Heart right ventricle (tissue), 16 donors: ENCODE data around the gene FUS. TPM values are rescaled to one million over a fixed set of nuclear protein-coding genes. Genes with fewer than 3 reads are reported as not detected.

Source experiments
- ATAC-seq, 8 donors: fragments of 200-7000 bp; cut with Tn5 transposase; one replicate each; pipeline ENCODE4 v1.9.1; 2020; ENCODE audit warnings: mild to moderate bottlenecking in 8 of 8, moderate library complexity in 8 of 8, moderate number of reproducible peaks in 1 of 8
- DNase-seq, 2 donors: peaks; one replicate each; pipeline ENCODE4 v3.0.0-alpha.2; 2020
- H3K27ac ChIP-seq, 10 donors: fragments of 200-600 bp; sonication (generic) in 2 of 10; one replicate each; pipeline versions ENCODE4 v1.5.0 to v1.8.0; 2020 to 2022; ENCODE audit warnings: mild to moderate bottlenecking in 3 of 10
- H3K27me3 ChIP-seq, 7 donors: fragments of 200-600 bp; one replicate each; pipeline ENCODE4 v1.8.0; 2021 to 2022; ENCODE audit warnings: mild to moderate bottlenecking in 2 of 7
- H3K36me3 ChIP-seq, 9 donors: fragments of 200-600 bp; sonication (generic) in 1 of 9; one replicate each; pipeline versions ENCODE4 v1.5.0 to v1.8.0; 2020 to 2022; ENCODE audit warnings: mild to moderate bottlenecking in 2 of 9
- H3K4me1 ChIP-seq, 9 donors: fragments of 200-600 bp; sonication (generic) in 1 of 9; one replicate each; pipeline versions ENCODE4 v1.5.0 to v1.8.0; 2020 to 2022; ENCODE audit warnings: mild to moderate bottlenecking in 4 of 9
- H3K4me3 ChIP-seq, 10 donors: fragments of 200-600 bp; sonication (generic) in 2 of 10; one replicate each; pipeline versions ENCODE4 v1.5.0 to v1.8.0; 2020 to 2022; ENCODE audit warnings: mild to moderate bottlenecking in 7 of 10, moderate library complexity in 2 of 10
- H3K9me3 ChIP-seq, 11 donors: fragments of 200-600 bp in 10 of 11; sonication (generic) in 2 of 11; one replicate each; pipeline versions ENCODE4 v1.5.0 to v1.8.0; 2013 to 2022; ENCODE audit warnings: mild to moderate bottlenecking in 2 of 11, control low read depth in 1 of 11, moderate library complexity in 1 of 11
- CTCF ChIP-seq, 9 donors: fragments of 200-600 bp; sonication (generic) in 2 of 9; IDR thresholded peaks; one replicate each; pipeline versions ENCODE4 v1.5.0 to v1.8.0; 2021 to 2022; ENCODE audit warnings: antibody characterized with exemption in 9 of 9, mild to moderate bottlenecking in 5 of 9, moderate library complexity in 1 of 9
- WGBS, 2 donors: extraction: QIAGEN DNeasy Blood & Tissue Kit; methylation state at CpG; one replicate each; pipeline ENCODE4 v1.1.7; 2013; ENCODE audit warnings: inconsistent platforms in 1 of 2; 5-methylcytosine and 5-hydroxymethylcytosine counted together
- intact Hi-C, 10 donors: fragments of 100-400 bp; cut with DNase I; formaldehyde crosslinking; loops; one replicate each; pipeline versions ENCODE4 v1.11.1 to v1.14.2; 2022
- polyA plus RNA-seq, 2 donors: library from polyadenylated mRNA; stranded (reverse); fragments of 200-250 nt; gene quantifications; one replicate each; pipeline ENCODE4 v1.2.3, GENCODE V29; 2013
- total RNA-seq, 10 donors: library from RNA; stranded (reverse); fragmentation: NEBNext Ultra II Directional in 3 of 10; extraction: Animal tissue kit (Norgen Biotek cat#: 25700) in 3 of 10; gene quantifications; one replicate each; pipeline versions ENCODE4 v1.2.1 to v1.2.4, GENCODE V29; 2021 to 2023
- donor health status: Arrhythmogenic right ventricular cardiomyopathy.
- donor health status: ischemic (EF 13 %, LVEDD 7.1; RV severe dilation, severe dysfunction).
- donor health status: healthy with polysubstance abuse.
- donor health status: DM: no; HTN: yes; CAD: no.
- donor health status: DM: no; HTN: no; CAD: no.
- donor health status: ischemic (EF 25% LVEDD 6.9; RV normal size, moderate dysfunction).
- donor health status: ischemic (EF 25% LVEDD 5.7; RV mildly dilated, moderate dysfunction).
- donor health status: healthy.
- donor health status: DM: yes; HTN: yes; CAD: no.
- donor health status: Ischemic cardiomyopathy.
- donor health status: ischemic (EF 35%, LVEDD 5.7; RV mildly dilated, moderate dysfunction).
- donor health status: nonischemic (EF 11% LVEDD 7.7; RV severe dilation, severe dysfunction).
- donor health status: DM: yes; HTN: yes; CAD: no.
- donor health status: PGD.
- donor health status: ischemic (EF 29% LVEDD 5.4; RV normal size, mild dysfunction).
- donor health status: nonischemic (EF 23%, LVEDD 6.1; RV moderate dilation, normal function).

The FUS gene
- total and polyA plus RNA-seq, 12 donors: 116 to 240 (median 140) TPM

- ATAC-seq (no peak), DNase-seq (no peak)
- H3K36me3 ChIP-seq: no peaks in the 10 kb centered on the region
- peaks cover 0 to 30% (median 21%) of the 10 kb centered on the region in 7 donors for H3K27me3 ChIP-seq
- H3K9me3 ChIP-seq: no peaks in the 10 kb centered on the region
- no peak overlapping the region for H3K27ac ChIP-seq
- H3K4me3 ChIP-seq: no peak overlapping the region
- WGBS, 2 donors: 91 to 98% methylated on average over 5 of the region's 5 CpGs
- no peak for TF ChIP-seq CTCF (IDR thresholded peaks at IDR 0.05)
- no peaks in the 10 kb centered on the region for H3K4me1 ChIP-seq
- intact Hi-C loops: no loop called here
These were observed 43.1 kb downstream of the FUS start for GRCh38 chr16:31223044-31223443.

GRCh38 chr16:31224092-31224955 is 44.4 kb downstream of the FUS start:
- Histone ChIP-seq H3K36me3 (no peaks in the 10 kb centered on the region), H3K4me3 (no peak overlapping the region), H3K9me3 (no peaks in the 10 kb centered on the region), H3K27ac (no peak overlapping the region), H3K4me1 (peaks cover 0 to 11% (median 6%) of the 10 kb centered on the region in 9 donors), H3K27me3 (peaks cover 0 to 17% (median 8%) of the 10 kb centered on the region in 7 donors)
- no peak for DNase-seq
- intact Hi-C loops: no loop called here
- 70 to 81% methylated on average over 59 to 80 of the region's 80 CpGs for WGBS, 2 donors
- no peak for ATAC-seq
- TF ChIP-seq CTCF (IDR thresholded peaks at IDR 0.05): no peak

GRCh38 chr16:31225193-31225592 is 45.3 kb downstream of the FUS start:
- Histone ChIP-seq H3K27me3 (peaks cover 0 to 9% (median 0%) of the 10 kb centered on the region in 7 donors), H3K4me1 (peaks cover 0 to 17% (median 11%) of the 10 kb centered on the region in 9 donors), H3K4me3 (no peak overlapping the region), H3K9me3 (no peaks in the 10 kb centered on the region), H3K36me3 (no peaks in the 10 kb centered on the region), H3K27ac (no peak overlapping the region)
- 91 to 97% methylated on average over 3 of the region's 3 CpGs for WGBS, 2 donors
- intact Hi-C loops: no loop called here
- TF ChIP-seq CTCF (IDR thresholded peaks at IDR 0.05): no peak
- ATAC-seq (no peak), DNase-seq (no peak)

GRCh38 chr16:31228206-31228605 is 48.3 kb downstream of the FUS start:
- Histone ChIP-seq H3K27ac (no peak overlapping the region), H3K4me3 (no peak overlapping the region), H3K36me3 (no peaks in the 10 kb centered on the region), H3K9me3 (no peaks in the 10 kb centered on the region), H3K27me3 (peaks cover 0 to 4% (median 0%) of the 10 kb centered on the region in 7 donors), H3K4me1 (peaks cover 0 to 17% (median 11%) of the 10 kb centered on the region in 9 donors)
- DNase-seq (no peak), ATAC-seq (no peak)
- no peak for TF ChIP-seq CTCF (IDR thresholded peaks at IDR 0.05)
- intact Hi-C loops: no loop called here
- WGBS, 2 donors: 99% methylated on average over 4 of the region's 4 CpGs
